Neural progenitor cell (in vitro differentiated cells): ENCODE measurements around the gene LAG3. TPM values are rescaled to one million over a fixed set of nuclear protein-coding genes. Genes with fewer than 3 reads are reported as not detected.

Source experiments
- DNase-seq: peaks from one replicate; pipeline ENCODE4 v3.0.0-alpha.2; 2016; ENCODE audit warnings: low spot score
- H2AFZ ChIP-seq: fragments of 200-600 bp; sonication (generic); replicated peaks from 2 replicates; pipeline ENCODE4 v1.6.1; 2016; ENCODE audit warnings: antibody characterized with exemption
- H3F3A ChIP-seq: fragments of 200-600 bp; sonication (generic); 2 replicates; pipeline ENCODE4 v1.6.1; 2016; ENCODE audit warnings: antibody characterized with exemption, low read depth
- H3K27ac ChIP-seq: fragments of 200-600 bp; sonication (generic); 2 replicates; pipeline ENCODE4 v1.5.1; 2016; ENCODE audit warnings: mild to moderate bottlenecking
- H3K27me3 ChIP-seq: fragments of 200-600 bp; sonication (generic); 2 replicates; pipeline ENCODE4 v1.6.1; 2016; ENCODE audit warnings: mild to moderate bottlenecking, moderate library complexity
- H3K36me3 ChIP-seq: fragments of 200-600 bp; sonication (generic); 2 replicates; pipeline ENCODE4 v1.5.1; 2016
- H3K4me1 ChIP-seq: fragments of 200-600 bp; sonication (generic); 2 replicates; pipeline ENCODE4 v1.6.1; 2016; ENCODE audit warnings: mixed run types
- H3K4me2 ChIP-seq: fragments of 200-600 bp; sonication (generic); 2 replicates; pipeline ENCODE4 v1.6.1; 2016
- H3K4me3 ChIP-seq: fragments of 200-600 bp; sonication (generic); 2 replicates; pipeline ENCODE4 v1.5.1; 2016
- H3K79me2 ChIP-seq: fragments of 200-600 bp; sonication (generic); 2 replicates; pipeline ENCODE4 v1.6.1; 2016; ENCODE audit warnings: low read depth
- H3K9ac ChIP-seq: fragments of 200-600 bp; sonication (generic); 2 replicates; pipeline ENCODE4 v1.6.1; 2016
- H3K9me3 ChIP-seq: fragments of 200-600 bp; sonication (generic); 2 replicates; pipeline ENCODE4 v1.5.1; 2016; ENCODE audit warnings: low read depth
- H4K20me1 ChIP-seq: fragments of 200-600 bp; sonication (generic); 2 replicates; pipeline ENCODE4 v1.6.1; 2016; ENCODE audit warnings: low read depth
- H3K27ac Mint-ChIP-seq: 3 replicates; pipeline ENCODE4 v1.8.0; 2021; ENCODE audit warnings: mixed read lengths
- H3K27me3 Mint-ChIP-seq: 2 replicates; pipeline ENCODE4 v1.8.0; 2022; ENCODE audit warnings: low read depth, mild to moderate bottlenecking, inconsistent platforms, moderate library complexity, mixed read lengths; ENCODE audit not compliant: insufficient read depth
- H3K36me3 Mint-ChIP-seq: 3 replicates; pipeline ENCODE4 v1.8.0; 2021; ENCODE audit warnings: mixed read lengths
- H3K4me1 Mint-ChIP-seq: 3 replicates; pipeline ENCODE4 v1.8.0; 2021; ENCODE audit warnings: mixed read lengths
- H3K4me3 Mint-ChIP-seq: 3 replicates; pipeline ENCODE4 v1.8.0; 2021; ENCODE audit warnings: mild to moderate bottlenecking, moderate library complexity, mixed read lengths
- H3K9me3 Mint-ChIP-seq: 3 replicates; pipeline ENCODE4 v1.8.0; 2020; ENCODE audit warnings: mixed read lengths
- CTCF ChIP-seq: fragments of 200-600 bp; sonication (generic); IDR thresholded peaks from 2 replicates; pipeline ENCODE4 v1.5.1; 2017; ENCODE audit warnings: antibody characterized with exemption, mild to moderate bottlenecking
- EZH2 ChIP-seq: fragments of 200-600 bp; sonication (generic); IDR thresholded peaks from 2 replicates; pipeline ENCODE4 v1.6.1; 2017; ENCODE audit warnings: antibody characterized with exemption, mild to moderate bottlenecking, moderate library complexity
- EZH2phosphoT487 ChIP-seq: fragments of 200-600 bp; sonication (generic); IDR thresholded peaks from 2 replicates; pipeline ENCODE4 v1.6.1; 2017; ENCODE audit warnings: antibody characterized with exemption
- total RNA-seq: library from RNA; depleted of rRNA; stranded (reverse); fragments of >200 nt; gene quantifications from 2 replicates; pipeline ENCODE4 v1.2.3, GENCODE V29; 2015; ENCODE audit warnings: low replicate concordance

LAG3 gene
- total RNA-seq, 1 donor from 2014 or later, result 0.45 TPM

GRCh38 chr12:6826125-6826733 lies 53.9 kb downstream of the LAG3 start:
- peaks cover 10% of the 10 kb centered on the region for H3K27me3 Mint-ChIP-seq
- H3F3A ChIP-seq, result peaks cover 43% of the 10 kb centered on the region
- no peak overlapping the region for H3K27ac Mint-ChIP-seq
- H4K20me1 ChIP-seq, result peaks cover 18% of the 10 kb centered on the region
- H2AFZ ChIP-seq, result no peak overlapping the region
- no peaks in the 10 kb centered on the region for H3K9me3 ChIP-seq
- no peak overlapping the region for H3K4me3 ChIP-seq
- peaks cover 62% of the 10 kb centered on the region for H3K4me1 Mint-ChIP-seq
- no peak overlapping the region for H3K4me2 ChIP-seq
- DNase-seq, result no peak
- no peak overlapping the region for H3K27ac ChIP-seq
- H3K9ac ChIP-seq, result no peak overlapping the region
- H3K27me3 ChIP-seq, result no peaks in the 10 kb centered on the region
- TF ChIP-seq EZH2phosphoT487, result no peak
- no peak for TF ChIP-seq CTCF
- no peak for TF ChIP-seq EZH2
- H3K36me3 ChIP-seq, result no peaks in the 10 kb centered on the region
- H3K4me3 Mint-ChIP-seq, result peak overlapping the region; percentile 73
- peaks cover 34% of the 10 kb centered on the region for H3K79me2 ChIP-seq
- peaks cover 19% of the 10 kb centered on the region for H3K36me3 Mint-ChIP-seq
- H3K9me3 Mint-ChIP-seq, result no peaks in the 10 kb centered on the region
- H3K4me1 ChIP-seq, result peaks cover 33% of the 10 kb centered on the region

GRCh38 chr12:6826734-6827436 lies 54.6 kb downstream of the LAG3 start:
- Mint-ChIP-seq H3K27ac (peak overlapping the region; percentile 95), H3K36me3 (peaks cover 25% of the 10 kb centered on the region), H3K4me3 (peak overlapping the region; percentile 84), H3K27me3 (peaks cover 10% of the 10 kb centered on the region), H3K4me1 (peaks cover 58% of the 10 kb centered on the region), H3K9me3 (no peaks in the 10 kb centered on the region)
- Histone ChIP-seq H4K20me1 (peaks cover 18% of the 10 kb centered on the region), H3K27ac (no peak overlapping the region), H3K4me3 (peak overlapping the region; percentile 27), H3K79me2 (peaks cover 36% of the 10 kb centered on the region), H3K27me3 (no peaks in the 10 kb centered on the region), H3F3A (peaks cover 40% of the 10 kb centered on the region), H3K36me3 (peaks cover 2% of the 10 kb centered on the region), H2AFZ (no peak overlapping the region), H3K4me2 (peak overlapping the region; percentile 89), H3K4me1 (peaks cover 32% of the 10 kb centered on the region), H3K9me3 (no peaks in the 10 kb centered on the region), H3K9ac (no peak overlapping the region)
- TF ChIP-seq EZH2phosphoT487 (no peak), CTCF (no peak), EZH2 (no peak)
- DNase-seq, result no peak

GRCh38 chr12:6827437-6827911 lies 55.2 kb downstream of the LAG3 start:
- peaks cover 53% of the 10 kb centered on the region for H3K4me1 Mint-ChIP-seq
- H3K9me3 Mint-ChIP-seq, result no peaks in the 10 kb centered on the region
- Histone ChIP-seq H2AFZ (no peak overlapping the region), H3K27me3 (no peaks in the 10 kb centered on the region), H3K4me2 (peak overlapping the region; percentile 89), H3K9me3 (no peaks in the 10 kb centered on the region), H4K20me1 (peaks cover 18% of the 10 kb centered on the region), H3K36me3 (peaks cover 6% of the 10 kb centered on the region), H3K27ac (no peak overlapping the region), H3K9ac (no peak overlapping the region), H3K79me2 (peaks cover 36% of the 10 kb centered on the region), H3F3A (peaks cover 34% of the 10 kb centered on the region), H3K4me1 (peaks cover 26% of the 10 kb centered on the region), H3K4me3 (peak overlapping the region; percentile 27)
- H3K27ac Mint-ChIP-seq, result peak overlapping the region; percentile 95
- peak; percentile 91 for DNase-seq
- TF ChIP-seq EZH2phosphoT487 (no peak), EZH2 (no peak), CTCF (no peak)
- peaks cover 29% of the 10 kb centered on the region for H3K36me3 Mint-ChIP-seq
- peak overlapping the region; percentile 84 for H3K4me3 Mint-ChIP-seq
- peaks cover 12% of the 10 kb centered on the region for H3K27me3 Mint-ChIP-seq

Other genes starting within 250 kb of the LAG3 start
- gene GAPDH, start 238.0 kb upstream of the LAG3 start, total RNA-seq, result 3,866 and 6,177 TPM in 2 replicates
- 9.9 and 21.1 TPM in 2 replicates for gene IFFO1, start 216.5 kb upstream of the LAG3 start, total RNA-seq
- 43.8 and 47.8 TPM in 2 replicates for gene NOP2, start 204.2 kb upstream of the LAG3 start, total RNA-seq
- gene CHD4, start 165.1 kb upstream of the LAG3 start, total RNA-seq, result 381 and 412 TPM in 2 replicates
- 0.04 and 0.22 TPM in 2 replicates for gene LPAR5, start 136.6 kb upstream of the LAG3 start, total RNA-seq
- 2.7 and 3.8 TPM in 2 replicates for gene ACRBP, start 125.1 kb upstream of the LAG3 start, total RNA-seq
- 101 and 135 TPM in 2 replicates for gene ING4, start 109.4 kb upstream of the LAG3 start, total RNA-seq
- gene ZNF384, start 83.1 kb upstream of the LAG3 start, total RNA-seq, result 38.0 and 52.0 TPM in 2 replicates
- 0.32 and 1.7 TPM in 2 replicates for gene PIANP, start 71.7 kb upstream of the LAG3 start, total RNA-seq
- gene COPS7A, start 48.5 kb upstream of the LAG3 start, total RNA-seq, result 24.5 and 41.8 TPM in 2 replicates
- gene MLF2, start 19.4 kb upstream of the LAG3 start, total RNA-seq, result 120 and 164 TPM in 2 replicates
- gene PTMS, start 6.2 kb upstream of the LAG3 start, total RNA-seq, result 134 and 608 TPM in 2 replicates
- 2.0 and 2.5 TPM in 2 replicates for gene CD4, start 17.0 kb downstream of the LAG3 start, total RNA-seq
- gene GPR162, start 49.3 kb downstream of the LAG3 start, total RNA-seq, result 10.0 and 27.6 TPM in 2 replicates
- gene P3H3, start 55.9 kb downstream of the LAG3 start, total RNA-seq, result 14.1 and 52.6 TPM in 2 replicates
- gene GNB3, start 68.4 kb downstream of the LAG3 start, total RNA-seq, result 2.7 and 7.6 TPM in 2 replicates
- 62.1 and 73.5 TPM in 2 replicates for gene CDCA3, start 78.8 kb downstream of the LAG3 start, total RNA-seq
- 60.9 and 101 TPM in 2 replicates for gene USP5, start 79.6 kb downstream of the LAG3 start, total RNA-seq
- gene TPI1, start 95.0 kb downstream of the LAG3 start, total RNA-seq, result 1,038 and 1,695 TPM in 2 replicates
- gene SPSB2, start 100.8 kb downstream of the LAG3 start, total RNA-seq, result 0.65 and 6.6 TPM in 2 replicates
- 4.1 and 5.2 TPM in 2 replicates for gene LRRC23, start 132.3 kb downstream of the LAG3 start, total RNA-seq
- 82.2 and 136 TPM in 2 replicates for gene ENO2, start 142.1 kb downstream of the LAG3 start, total RNA-seq
- gene ATN1, start 155.4 kb downstream of the LAG3 start, total RNA-seq, result 8.9 and 28.7 TPM in 2 replicates
- gene RNU7-1, start 171.3 kb downstream of the LAG3 start, total RNA-seq, result not detected in 2 replicates
- gene C12orf57, start 171.5 kb downstream of the LAG3 start, total RNA-seq, result 314 and 399 TPM in 2 replicates
- 4.4 and 6.0 TPM in 2 replicates for gene PTPN6, start 178.8 kb downstream of the LAG3 start, total RNA-seq
- 214 and 291 TPM in 2 replicates for gene PHB2, start 198.1 kb downstream of the LAG3 start, total RNA-seq
- 27.3 and 32.0 TPM in 2 replicates for gene EMG1, start 198.4 kb downstream of the LAG3 start, total RNA-seq
- 18.1 and 32.6 TPM in 2 replicates for gene LPCAT3, start 246.0 kb downstream of the LAG3 start, total RNA-seq